ENCODE results near the gene C1QTNF6.

DNA sequence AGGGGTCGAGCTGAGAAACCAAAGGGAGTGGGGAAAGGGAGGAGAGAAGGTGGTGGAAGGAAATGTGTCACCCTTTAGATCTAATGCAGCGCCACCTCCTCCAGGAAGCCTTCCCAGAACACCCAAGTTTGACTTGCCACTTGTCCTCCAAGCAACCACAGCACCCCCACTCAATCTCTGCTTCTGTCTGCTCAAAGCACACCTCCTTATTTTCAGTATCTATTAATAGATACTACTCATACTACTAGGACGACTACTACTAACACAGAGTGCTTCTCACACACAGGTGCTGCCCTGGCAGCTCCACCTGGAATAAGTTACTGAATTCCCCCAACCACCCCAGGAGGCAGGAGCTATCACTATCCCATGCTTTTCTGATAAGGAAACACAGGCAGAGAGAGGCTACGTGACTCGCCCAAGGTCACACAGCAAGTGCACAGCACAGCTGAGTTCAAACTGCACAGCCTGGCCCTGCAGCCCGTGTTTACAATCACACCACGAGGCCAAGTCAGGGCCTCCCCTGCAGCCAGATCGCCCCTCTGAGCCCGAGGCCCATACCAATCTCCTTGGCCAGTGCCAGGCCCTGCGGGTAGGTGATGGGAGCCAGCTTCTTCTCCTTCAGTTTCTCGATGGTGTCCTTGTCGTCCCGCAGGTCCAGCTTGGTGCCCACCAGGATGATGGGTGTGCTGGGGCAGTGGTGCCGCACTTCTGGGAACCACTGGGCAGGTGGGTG, 42.8 kb upstream of the C1QTNF6 start:
- TF ChIP-seq, protein P1, sequence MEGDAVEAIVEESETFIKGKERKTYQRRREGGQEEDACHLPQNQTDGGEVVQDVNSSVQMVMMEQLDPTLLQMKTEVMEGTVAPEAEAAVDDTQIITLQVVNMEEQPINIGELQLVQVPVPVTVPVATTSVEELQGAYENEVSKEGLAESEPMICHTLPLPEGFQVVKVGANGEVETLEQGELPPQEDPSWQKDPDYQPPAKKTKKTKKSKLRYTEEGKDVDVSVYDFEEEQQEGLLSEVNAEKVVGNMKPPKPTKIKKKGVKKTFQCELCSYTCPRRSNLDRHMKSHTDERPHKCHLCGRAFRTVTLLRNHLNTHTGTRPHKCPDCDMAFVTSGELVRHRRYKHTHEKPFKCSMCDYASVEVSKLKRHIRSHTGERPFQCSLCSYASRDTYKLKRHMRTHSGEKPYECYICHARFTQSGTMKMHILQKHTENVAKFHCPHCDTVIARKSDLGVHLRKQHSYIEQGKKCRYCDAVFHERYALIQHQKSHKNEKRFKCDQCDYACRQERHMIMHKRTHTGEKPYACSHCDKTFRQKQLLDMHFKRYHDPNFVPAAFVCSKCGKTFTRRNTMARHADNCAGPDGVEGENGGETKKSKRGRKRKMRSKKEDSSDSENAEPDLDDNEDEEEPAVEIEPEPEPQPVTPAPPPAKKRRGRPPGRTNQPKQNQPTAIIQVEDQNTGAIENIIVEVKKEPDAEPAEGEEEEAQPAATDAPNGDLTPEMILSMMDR (IDR thresholded peaks at IDR 0.05; ENCODE audit: extremely low read depth in 1 of 2, insufficient read depth in 1 of 2, low read depth in 1 of 2, low read length in 2 of 2) = no peak
- TF ChIP-seq, protein P2, sequence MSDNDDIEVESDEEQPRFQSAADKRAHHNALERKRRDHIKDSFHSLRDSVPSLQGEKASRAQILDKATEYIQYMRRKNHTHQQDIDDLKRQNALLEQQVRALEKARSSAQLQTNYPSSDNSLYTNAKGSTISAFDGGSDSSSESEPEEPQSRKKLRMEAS (IDR thresholded peaks at IDR 0.05; ENCODE audit: insufficient read depth, insufficient read length) = no peak
- TF ChIP-seq MYC (IDR thresholded peaks at IDR 0.05; ENCODE audit: low read depth, low read length) (no peak), FOS (IDR thresholded peaks at IDR 0.05; ENCODE audit: borderline replicate concordance, insufficient read depth, low read length) (no peak), POLR2AphosphoS5 (IDR thresholded peaks at IDR 0.05; ENCODE audit: insufficient read depth, low read depth, low read length) (no peak), POLR2A (IDR thresholded peaks at IDR 0.05; ENCODE audit: low read depth, low read length) (no peak), EZH2 (IDR thresholded peaks at IDR 0.05; ENCODE audit: borderline replicate concordance, low read depth, low read length, severe bottlenecking) (no peak), GATA2 (IDR thresholded peaks at IDR 0.05; ENCODE audit: insufficient read depth, insufficient read length, low read depth, low read length) (no peak)

All from endothelial cell of umbilical vein (primary cell).